HG02588 (cell line): ENCODE measurements around the gene CUEDC1.

Experiments used
- ATAC-seq: cut with Tn5 transposase; IDR thresholded peaks from one replicate; pipeline ENCODE4 v1.9.1; 2021; ENCODE audit warnings: mild to moderate bottlenecking, moderate library complexity; ENCODE audit not compliant: unreplicated experiment

The CUEDC1 gene

DNA sequence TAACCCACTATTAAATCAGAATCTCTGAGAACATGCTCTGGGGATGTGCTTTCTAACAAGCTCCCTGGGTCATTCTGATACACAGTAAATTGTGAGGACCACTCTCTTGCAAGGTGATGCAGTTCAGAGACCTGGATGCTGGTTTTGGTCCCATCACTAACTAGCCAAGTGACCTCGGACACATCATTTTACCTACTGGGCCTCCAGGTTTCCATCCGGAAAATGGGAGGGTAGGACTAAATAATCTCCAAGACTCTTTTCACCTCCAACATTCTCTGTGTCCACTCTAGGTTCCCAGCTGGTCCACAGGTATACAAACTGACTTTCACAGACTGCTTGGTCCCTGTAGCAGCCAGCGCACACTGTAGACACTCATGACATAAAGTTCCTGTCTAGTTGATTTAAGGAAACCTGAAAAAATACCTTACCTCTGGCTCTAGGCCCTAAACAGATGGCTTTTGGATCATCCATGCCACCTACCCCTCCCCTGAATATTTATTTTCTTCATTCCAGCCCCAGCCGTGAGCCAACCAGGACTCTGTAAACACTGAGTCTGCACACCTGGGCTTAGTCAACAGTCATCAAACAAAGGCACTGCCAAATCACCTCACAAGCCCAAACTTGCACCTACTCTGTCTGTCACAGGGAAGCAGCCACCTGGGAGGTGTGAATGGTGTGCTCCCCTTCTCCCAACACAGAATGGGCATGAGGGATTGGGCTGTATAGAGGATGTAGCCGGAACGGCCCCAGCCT, 54.0 kb downstream of the CUEDC1 start:
- ATAC-seq: no peak

DNA sequence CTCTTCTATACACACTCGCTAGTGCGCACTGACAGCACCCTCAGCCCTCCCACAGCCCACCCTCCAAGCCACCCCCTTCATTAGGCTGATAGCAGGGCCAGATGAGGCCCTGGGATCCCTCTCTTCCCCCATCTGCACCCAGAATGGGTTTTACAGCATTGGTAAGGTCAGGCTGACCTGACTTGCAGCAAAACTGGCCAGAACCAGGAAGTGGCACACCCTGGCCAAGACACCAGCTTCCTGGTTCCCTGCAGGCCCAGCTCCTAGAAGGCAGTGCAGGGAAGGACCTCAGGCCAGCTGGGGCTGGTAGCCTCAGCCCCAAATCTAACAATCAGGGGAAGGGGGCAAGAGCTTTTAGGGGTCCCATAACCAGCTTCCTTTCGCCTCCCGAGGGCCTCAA, 55.4 kb downstream of the CUEDC1 start:
- ATAC-seq: no peak

DNA sequence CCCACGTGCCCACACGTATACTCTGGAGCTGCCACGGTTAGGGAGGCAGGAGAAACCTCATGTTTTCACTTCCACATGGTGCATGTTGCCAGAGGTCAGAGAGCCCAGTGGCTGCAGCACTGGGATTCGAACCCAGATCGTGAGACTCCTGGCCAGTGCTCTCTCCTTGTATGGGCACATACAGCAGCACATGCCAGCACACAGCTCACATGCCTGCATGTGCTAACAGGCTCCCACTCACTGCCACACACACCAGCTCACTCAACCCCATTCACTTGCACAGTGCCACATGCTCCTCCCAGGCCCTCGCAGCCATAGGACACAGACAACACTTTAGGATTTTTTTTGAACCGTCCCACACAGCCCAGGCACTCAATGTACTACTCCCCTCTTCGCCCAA, 55.8 kb downstream of the CUEDC1 start:
- no peak for ATAC-seq

DNA sequence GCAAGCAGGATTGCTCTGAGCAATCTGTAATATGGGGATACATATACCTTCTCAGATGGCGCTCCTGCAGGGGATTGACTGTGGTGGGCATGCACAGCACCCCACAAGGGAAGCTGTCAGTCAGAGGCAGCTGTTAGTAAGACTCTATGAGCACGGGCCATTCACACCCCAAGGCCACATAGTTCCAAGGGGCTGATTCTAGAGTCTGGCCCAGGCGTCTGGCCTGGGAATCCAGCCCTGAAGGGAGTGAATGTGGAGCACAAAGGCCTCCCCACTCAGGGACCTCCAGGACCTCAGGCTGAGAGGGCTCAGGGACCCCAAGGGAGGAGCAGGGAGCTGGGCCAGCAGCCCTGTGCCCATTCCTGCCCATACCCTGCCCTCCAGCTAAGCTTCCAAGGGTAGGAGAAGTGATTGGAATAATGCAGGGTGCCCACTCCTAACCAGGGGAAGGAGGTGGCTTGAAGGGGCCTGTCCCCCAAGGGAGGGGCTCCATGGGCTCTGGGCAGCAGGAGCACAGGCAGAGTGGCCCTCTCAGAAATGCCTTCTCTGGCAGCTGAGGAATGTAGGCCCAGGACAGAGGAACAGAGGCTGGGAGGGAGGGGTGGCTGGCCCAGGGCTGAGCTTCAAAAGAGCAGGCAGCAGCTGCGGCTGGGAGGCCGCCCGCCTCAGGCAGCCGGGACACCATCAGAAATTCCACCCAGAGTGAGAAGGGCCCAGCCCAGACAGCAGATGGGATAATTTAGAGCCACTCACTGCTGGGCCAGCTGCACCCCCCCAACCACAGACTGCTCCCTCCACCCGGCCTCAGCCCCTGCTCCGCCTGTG, 56.5 kb downstream of the CUEDC1 start:
- ATAC-seq: no peak

DNA sequence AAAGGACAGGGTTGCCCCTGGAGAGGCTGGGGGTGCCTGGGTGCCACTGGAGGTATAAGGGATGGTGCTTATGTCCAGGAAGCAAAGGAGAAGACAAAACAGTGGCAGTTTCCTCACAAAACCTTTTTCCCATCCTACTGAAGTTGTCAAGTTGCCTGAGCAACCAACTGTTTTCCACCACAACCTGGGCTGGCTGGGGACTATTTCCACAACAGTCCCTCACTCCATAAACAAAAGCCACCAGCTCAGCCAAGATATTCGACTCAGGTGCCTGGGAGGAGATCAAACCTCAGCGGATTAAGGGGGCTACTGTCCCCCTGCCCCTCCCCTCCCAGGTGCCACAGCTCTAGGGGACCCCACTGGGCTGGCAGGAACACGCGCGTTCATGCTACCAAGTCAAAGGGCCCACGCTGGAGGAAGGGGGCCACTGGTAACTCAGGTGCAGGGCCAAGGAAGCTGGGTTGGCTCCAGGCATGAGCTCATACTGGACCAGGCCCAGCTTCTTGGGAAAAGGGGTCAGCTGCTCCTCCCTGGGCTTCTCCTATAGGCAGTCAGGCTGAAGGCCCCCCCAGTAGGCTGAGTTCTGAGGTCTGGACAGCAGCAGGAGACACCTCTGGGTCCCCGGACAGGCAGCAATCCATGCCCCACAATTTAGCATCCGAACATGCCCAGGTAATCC, 59.7 kb downstream of the CUEDC1 start:
- ATAC-seq: no peak

DNA sequence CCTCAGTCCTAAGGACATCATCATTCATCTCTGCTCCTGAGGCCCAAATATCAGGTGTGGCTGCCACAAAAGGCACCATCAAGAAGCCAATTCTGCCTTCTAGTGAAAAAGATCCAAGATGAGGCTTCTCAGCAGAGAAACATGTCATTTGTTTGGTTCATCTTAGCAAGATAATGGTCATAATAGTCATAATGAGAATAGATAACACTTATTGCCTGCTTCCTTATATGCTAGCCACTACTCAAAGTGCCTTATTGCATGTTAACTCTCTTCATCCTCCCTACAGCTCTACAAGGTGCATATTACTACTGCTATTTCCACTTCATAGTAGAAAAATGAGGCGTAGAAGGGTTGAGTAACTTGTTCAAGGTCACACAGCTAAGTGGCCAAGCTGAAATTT, 60.4 kb downstream of the CUEDC1 start:
- no peak for ATAC-seq

DNA sequence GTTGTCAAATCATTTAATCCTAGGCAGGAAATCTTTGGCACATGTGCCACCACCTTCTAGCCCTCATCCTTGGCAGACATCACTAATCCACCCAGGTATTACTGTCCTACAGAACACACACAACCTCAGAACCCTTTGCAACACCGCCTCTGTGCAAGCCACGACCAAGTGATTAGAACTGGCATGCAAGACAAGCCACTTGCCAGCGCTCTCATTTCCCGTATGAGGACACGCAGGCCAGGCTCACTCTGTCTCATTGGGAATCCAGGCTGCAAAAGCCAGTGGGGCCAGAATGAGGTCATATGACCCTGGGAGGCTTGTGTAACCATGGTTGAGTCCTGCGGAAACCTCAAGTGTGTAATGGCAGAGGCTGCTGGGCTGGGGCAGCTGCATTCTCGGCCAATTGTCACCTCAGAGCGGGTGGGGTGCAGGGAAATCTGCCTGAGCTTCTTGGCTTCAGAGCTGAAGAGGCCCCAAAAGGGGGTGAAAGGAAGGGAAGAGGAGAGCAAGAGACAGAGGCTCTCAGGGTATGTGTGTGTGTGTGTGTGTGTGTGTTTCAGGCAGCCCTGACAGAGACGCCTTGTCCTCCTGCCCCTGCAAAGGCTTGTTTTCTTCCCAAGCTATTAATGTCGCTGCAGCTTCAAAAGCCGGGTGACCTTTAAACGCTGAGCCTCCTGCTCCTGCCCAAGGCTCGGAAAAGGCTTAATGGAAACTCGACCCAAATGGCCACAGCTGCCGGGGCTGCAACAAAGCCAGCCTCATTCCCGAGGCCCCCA, 62.2 kb downstream of the CUEDC1 start:
- no peak for ATAC-seq

DNA sequence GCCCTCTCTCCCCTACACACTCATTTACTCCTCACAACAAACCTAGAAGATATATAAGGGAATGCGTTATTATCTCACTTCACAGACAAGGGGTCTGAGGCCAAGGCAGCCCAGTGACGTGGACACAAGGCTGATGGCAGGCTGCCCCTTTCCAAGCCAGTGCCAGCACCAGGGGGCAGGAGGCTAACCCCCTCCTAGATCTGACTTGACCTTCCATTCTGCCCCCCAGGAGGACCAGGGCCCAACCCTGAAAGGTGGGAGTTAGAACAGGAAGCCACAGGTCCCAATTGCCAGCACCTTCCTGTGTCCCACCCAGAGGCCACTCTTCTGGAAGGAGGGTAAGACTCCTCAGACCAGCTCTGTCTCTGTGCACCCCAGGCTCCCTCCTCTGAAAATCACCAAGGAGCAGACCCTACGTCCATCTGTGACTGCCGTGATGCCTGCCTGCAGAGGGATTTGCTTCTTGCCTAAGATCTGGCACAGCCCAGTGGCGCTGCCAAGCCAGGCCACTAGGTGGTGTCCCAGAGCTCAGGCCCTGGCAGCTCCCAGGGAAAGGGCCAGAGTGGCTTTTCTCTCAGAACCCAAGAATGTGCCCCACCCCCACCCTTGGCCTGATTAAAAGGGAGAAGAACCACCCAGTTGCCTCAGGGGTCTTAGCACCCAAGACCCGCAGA, 62.9 kb downstream of the CUEDC1 start:
- ATAC-seq: no peak

DNA sequence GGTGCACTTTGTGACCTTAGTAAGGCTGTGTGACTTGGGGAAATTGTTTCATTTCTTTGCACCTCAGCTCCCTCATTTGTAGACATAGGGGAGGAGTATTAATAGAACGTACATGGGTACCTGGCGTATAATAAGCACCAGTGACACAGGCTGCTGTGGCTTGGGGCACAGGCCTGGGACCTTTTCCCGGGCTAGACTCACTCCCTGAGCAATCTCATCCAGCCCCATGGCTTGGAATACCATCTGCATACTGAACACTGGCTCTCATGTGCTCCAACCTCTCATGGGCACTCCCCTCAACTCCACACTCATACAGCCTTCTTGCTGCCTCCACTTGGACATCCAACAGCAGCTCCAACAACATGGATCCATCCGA, 64.4 kb downstream of the CUEDC1 start:
- no peak for ATAC-seq

DNA sequence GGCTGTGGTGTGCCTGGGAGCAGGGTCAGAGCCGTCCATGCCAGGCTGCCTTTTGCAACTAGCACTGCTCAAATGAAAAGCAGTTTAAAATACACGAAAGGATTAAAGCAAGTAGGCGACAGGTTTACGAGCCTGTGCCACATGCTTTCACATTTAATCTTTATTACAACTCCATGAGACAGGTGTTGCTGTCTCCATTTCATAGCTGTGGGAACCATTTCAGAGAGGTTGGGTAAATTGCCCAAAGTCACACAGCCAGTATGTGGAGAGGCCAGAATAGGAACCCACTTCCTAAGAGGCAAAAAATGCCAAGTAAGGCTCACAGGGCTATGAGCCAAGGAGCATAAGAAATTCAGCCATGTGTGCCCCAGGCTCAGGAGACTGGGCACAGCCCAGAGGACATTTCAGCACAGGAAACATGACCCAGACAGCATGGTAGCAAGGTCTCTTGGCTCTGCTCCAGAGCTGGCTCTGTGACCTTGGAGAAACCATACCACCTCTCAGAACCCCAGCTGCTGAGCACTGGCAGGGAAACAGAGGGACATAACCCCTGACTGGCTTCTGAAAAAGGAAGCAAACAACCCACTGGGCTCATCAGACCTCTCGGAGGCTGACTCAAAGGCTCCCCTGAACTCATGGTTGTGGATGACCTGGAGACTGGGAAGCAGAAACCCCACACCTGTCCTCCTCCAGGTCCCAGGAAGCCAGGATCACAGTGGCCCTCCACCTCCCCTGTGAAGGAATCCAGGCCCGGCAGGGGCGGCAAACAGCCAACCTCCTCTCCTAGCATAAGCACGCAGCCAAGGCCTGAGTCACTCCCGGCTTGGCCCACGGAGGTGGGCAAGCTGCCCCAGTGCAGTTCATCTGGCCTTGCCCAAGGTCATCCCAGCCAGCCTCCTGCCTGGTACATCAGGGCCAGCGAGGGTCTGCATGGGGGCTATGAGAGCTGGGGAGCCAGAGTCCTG, 65.0 kb downstream of the CUEDC1 start:
- no peak for ATAC-seq

DNA sequence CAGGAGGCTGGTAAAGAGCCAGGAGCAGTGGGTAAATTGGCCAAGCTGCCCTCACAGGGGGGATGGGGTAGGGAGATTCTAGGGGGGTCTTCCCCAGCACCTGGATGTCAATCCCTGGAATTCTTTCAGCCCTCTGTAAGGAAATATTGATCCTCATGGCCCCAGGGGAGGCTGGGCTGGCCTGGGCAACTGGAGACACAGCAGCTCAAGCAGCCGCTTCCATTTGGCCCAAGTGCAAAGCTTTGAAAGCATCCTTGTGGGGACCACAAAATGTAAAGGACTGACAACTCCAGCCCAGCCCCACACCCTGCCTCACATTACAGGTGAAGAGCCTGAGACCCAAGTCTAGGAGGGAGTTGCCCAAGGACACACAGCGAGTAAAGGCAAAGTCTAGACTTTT, 66.0 kb downstream of the CUEDC1 start:
- no peak for ATAC-seq

DNA sequence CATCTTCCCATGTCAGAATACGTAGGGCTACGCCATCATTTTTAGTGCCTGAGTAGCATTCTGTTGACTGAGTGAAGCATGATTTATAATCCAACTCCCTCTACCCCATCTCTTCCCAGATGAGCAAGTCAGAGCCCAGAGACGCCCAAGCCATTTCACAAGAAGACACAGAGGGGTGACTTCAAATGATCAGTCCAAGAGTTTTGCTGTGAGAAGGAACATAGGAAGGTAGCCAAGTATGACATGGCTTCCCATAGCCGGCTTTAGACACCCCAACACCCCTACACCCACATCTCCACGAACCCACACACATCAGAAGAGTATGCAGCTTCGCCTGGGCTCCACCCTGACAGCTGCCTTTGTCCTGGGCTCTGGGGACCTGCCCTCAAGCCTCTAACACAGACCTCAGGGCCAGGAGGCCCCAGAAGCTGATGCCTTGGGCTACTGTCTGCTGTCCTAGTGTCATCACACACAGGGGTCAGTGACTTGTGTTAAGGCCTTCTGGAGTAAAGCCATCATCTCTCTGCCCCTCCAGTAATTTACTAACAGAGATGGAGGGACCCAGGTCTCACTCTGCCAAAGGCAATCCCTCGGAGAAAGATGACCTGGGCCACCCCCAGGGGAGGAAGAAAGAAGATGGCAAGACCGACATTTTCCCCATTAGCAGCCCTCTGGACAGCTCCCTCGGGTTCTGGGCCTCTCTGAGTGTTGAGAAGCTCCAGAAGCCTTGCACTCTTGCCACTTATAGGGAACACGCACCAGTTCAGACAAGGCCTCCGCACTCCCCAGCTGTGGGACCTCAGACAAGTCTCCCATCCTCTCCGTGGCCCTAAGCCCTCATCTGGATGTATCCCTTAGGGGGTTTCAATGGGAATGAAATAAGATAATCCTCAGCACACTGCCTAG, 66.6 kb downstream of the CUEDC1 start:
- ATAC-seq: no peak

DNA sequence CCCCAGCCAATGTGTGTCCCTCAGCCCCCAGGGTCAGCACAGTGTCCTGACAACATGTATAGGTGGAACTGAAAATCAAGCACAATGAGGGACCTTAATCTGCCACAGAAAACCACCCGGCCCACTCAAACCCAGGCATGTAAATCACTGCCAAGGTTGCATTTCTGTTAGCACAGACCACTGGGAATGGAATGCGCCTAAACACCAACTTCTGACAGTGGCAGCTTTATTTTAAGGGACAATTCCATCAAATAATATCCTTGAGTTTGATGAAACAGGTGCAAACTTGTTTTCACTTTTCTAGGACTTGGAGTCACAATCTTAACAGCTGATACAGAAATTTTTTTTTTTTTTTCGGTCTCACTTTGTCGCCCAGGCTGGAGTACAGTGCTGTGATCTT, 68.1 kb downstream of the CUEDC1 start:
- no peak for ATAC-seq

DNA sequence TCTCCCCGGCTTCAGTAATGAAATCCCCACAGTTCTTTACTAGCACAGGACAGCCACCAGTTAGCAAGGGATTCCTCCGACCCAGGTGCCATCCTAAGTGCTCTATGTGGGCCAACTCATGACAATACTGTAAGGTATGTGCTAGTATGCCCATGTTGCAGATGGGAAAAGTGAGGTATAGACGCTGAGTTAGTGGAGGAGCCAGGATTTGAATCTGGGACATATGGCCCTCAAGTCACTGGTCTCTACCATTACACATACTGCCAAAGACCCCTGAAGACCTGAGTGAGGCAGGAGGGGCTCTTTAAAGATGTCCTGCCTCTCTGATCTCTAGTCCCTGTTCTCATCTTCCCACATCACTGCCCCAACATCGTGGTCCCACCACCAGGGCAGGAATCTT, 69.2 kb downstream of the CUEDC1 start:
- no peak for ATAC-seq

DNA sequence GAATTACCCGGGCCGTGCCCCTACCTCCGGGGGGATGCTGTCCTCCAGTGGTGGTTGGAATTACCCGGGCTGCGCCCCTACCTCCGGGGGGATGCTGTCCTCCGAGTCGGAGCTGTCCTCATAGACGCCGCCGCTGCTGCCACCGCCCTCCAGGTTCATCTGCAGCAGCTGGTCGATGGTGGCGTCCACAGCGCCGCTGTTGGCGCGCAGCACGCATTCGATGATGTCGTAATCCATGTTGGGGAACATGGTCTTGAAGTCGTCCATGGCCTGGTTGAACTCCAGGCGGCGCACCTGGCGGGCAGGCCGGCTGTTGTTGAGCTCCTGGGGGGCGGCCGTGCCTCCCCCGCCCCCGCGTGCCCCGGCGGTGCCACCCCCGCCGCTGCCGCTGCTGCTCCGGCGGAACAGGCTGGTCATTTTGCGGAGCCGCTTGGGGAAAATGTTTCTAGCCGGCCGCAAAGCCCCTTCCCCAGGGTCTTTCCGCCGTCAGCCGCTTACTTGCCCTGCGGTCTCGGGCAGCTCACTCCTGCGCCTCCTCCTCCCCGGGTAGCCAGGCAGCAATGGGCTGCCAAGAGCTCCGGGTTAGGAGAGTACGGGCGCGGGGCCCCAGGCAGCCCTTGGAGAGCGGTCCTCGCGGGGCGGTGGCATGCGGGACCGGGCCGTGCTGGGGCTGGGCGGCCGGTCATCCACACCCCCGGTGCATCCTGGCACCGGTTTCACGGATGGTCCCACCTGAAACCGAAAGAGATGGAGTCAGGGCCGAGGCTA, 69.9 kb downstream of the CUEDC1 start:
- ATAC-seq: no peak

DNA sequence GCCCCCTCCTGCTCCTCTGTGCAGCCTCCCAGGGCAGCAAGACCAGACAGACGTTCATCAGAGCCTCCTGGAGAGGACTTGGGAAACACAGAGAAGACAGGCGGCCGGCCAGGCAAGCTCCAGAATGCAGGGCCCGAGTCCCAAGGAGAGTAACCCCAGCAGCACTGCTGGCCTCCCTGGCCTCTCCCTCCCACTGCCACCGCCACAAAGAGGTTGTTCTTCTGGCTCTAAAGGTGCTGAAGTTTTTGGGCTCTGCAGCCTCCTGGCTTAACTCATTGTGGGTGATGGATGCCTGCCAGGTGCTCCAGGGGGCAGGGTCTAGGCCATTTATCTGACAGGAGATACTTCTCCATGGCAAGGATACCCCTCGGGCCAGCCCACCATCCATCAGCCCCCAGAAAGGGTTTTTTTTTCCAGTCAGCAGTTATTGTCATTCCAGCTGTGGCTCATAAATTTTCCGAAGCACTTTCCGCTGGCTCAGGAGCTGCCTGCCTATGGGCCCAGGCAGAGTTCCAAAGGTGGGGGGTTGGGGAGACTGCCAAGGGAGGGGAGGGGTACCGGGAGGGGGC, 73.3 kb downstream of the CUEDC1 start:
- ATAC-seq: no peak

DNA sequence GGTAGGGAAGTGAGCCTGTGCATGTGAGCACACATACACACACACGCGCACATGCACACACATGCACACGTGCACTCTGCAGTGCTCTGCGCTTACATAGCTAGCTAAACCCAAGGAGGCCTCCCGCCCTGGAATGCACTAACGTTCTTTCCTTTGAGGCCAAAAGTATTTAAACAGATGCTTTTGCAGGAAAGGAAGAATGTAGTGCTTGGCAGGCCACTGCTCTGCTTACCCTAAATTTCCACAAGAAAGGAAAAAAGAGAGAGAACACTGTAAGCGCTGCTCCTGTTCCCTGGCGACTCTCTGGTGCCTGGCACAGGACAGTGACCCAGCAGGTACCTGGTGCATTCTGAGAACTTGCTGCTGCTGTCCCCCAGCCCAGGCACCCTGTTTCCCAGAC, 74.1 kb downstream of the CUEDC1 start:
- ATAC-seq: no peak
